Skin epidermis (tissue), 12 donors: ENCODE results near the gene PLB1.

Experiments
- H3K27ac ChIP-seq, 21 experiments: fragments of 200-600 bp; sonication (generic) in 11 of 21; one replicate each; pipeline ENCODE4 v1.5.0; 2020; ENCODE audit warnings: mild to moderate bottlenecking in 3 of 21, inconsistent platforms in 2 of 21, moderate library complexity in 2 of 21
- H3K4me3 ChIP-seq, 7 experiments: fragments of 200-600 bp; sonication (generic) in 2 of 7; one replicate each; pipeline ENCODE4 v1.5.0; 2020; ENCODE audit warnings: inconsistent platforms in 2 of 7, mild to moderate bottlenecking in 2 of 7, moderate library complexity in 1 of 7

The PLB1 gene

DNA sequence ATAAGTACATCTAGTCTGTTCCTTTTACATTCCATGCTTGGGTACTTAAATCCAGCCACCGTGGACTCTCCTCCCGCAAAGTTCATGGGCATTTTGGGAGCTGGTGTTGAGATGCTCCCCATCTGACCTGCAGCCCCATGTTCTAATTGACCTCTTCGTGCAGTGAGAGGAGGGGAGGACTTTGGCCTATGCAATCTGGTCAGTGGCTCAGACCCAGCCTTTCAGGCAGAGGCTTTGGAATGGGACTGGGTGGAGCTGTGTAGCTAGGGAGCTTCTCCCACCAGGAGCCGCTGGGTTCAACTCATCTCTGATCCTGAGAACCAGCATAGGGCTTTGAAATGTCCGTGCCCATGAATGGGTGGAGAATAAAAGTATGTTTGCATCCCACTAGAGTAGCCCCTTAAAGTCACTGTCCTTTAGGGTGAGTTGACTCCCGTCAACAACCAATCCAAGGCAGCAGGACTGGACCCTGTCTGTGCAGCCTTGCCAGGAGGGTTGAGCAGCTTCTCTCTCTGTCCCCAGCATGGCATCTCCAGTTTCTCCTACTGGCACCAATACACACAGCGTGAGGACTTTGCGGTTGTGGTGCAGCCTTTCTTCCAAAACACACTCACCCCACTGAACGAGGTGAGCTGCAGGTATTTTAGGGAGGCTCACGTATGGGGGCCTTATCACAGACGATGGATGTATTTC, 135.8 kb downstream of the PLB1 start:
- Histone ChIP-seq H3K4me3 (no peak overlapping the region), H3K27ac (no peak overlapping the region)

DNA sequence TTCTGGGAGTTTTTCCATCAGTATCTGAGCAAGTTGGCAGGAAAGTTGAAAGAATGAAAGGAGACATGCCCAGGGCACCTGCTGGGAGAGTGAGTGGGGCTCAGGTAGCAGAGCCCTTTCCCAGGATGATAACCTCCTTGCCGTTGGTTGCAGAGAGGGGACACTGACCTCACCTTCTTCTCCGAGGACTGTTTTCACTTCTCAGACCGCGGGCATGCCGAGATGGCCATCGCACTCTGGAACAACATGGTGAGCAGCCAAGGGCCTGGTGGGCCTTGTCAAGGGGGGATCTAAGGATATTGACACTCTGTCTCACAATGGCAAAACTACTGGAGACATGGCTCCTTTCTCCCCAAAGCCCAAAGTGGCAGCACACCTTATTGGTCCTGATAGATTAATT, 136.9 kb downstream of the PLB1 start:
- no peak overlapping the region for H3K27ac ChIP-seq
- H3K4me3 ChIP-seq, result no peak overlapping the region

DNA sequence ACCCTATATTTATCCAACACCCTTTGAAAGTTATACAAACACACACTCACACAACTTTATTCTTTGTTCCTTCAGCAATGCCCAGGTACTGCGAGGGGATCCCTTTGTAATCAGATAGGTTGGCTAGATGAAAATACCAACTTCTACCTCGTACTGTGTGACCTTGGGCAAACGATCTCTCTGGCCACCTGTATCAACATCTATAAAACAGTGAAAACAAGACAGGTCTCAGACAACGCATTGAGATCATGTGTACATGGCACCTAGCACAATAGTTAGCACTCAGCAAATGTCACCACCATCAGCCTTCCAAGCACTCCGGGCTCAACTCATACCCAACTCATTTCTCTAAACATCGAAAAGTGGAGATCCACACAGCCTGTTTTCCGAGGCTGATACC, 137.3 kb downstream of the PLB1 start:
- Histone ChIP-seq H3K4me3 (no peak overlapping the region), H3K27ac (no peak overlapping the region)

DNA sequence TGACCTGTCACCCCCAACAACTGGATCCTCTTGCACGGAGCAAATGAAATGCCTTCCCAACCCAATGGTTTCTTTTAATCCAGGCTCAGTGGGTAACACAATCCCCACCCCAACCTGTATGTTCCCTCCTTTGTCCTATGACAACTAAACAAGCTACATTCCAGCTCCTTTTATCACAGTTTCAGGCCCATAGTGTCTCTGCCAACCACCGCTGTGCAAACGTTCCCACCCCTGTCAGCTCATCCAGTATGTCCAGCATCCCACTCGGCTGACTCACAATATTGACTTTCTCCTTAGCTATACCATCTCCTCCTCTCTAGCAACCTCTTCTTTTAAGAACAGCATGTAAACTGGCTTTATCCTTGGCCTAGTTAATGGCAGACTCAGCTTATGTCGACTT, 137.9 kb downstream of the PLB1 start:
- H3K4me3 ChIP-seq, result no peak overlapping the region
- H3K27ac ChIP-seq, result peak overlapping the region in 2 of 21 experiments; percentile 17 to 72

DNA sequence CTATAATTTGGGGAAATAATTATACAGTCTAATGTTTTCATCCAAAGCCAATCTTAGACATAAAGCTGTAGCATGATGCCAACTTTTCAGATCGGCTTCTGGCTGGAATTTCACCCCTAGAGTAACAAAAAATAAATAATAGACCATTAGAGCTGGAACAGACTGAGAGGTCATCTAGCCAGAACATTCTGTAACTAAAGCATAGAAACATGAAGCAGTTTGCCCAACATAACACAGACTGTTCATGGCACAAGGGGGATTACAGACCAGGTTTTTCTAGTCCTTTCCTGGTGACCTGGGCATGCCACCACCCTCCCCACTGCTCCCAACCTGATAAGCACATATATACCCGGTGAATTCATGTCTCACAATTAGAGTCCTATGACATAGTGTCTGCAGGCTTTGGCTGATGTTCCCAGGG, 139.3 kb downstream of the PLB1 start:
- no peak overlapping the region for H3K4me3 ChIP-seq
- H3K27ac ChIP-seq, result peak overlapping the region in 3 of 21 experiments; percentile 1 to 54 (median 26)

DNA sequence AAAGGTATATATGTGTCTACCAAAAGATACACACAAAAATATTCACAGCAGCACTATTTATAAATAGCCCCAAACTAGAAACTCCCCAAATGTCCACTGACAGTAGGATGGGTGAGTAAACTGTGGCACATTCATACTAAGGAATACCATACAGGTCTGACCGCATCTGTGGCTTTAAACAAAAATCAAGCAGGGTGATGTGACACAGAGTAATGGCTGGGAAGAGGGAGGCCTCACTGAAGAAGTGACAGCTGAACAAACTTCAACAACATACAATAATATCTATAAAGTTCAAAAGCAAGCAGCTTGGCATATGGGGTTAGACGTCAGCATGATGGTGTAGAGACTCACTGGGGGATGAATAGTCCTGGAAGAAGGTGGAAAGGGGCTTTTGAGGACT, 140.6 kb downstream of the PLB1 start:
- H3K4me3 ChIP-seq, result no peak overlapping the region
- H3K27ac ChIP-seq, result peak overlapping the region in 1 of 21 experiments; percentile 23

DNA sequence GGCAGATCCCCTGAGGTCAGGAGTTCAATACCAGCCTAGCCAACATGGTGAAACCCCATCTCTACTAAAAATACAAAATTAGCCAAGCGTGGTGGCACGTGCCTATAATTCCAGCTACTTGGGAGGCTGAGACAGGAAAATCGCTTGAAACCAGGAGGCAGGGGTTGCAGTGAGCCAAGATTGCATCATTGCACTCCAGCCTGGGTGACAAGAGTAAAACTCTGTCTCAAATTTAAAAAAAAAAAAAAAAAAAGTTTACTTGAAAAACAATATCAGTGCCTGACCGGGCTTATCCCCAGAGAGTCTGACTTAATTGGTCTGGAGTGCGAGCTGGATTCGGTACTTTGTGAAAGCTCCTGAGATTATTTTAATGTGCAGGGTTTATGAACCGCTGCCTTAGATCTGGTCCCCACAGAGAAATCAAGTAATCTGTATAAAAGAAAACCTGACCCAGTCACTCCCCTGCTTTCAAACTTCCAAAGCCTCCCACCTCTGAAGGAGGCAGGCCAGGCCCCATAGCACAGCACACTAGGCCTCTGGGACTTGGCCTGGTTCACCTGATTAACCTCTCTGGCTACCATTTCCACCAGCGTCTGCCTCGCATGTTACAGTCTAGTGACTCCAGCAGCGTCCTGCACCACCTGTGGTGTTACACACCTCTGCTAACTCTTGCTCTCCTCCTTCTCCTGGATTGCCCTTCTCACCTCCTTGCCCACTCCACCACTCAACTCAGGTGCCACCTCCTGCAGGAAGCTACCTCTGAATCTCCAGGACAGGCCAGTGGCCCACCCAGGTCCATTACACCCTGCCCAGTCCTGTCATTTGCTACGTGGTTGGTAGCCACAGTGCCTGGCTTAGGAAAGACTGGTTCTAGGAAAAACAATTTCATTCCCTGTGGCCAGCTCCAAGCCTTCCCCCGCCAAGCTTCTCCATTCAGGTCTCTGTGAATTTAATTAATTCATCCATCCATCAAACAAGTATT, 141.5 kb downstream of the PLB1 start:
- H3K4me3 ChIP-seq, result no peak overlapping the region
- H3K27ac ChIP-seq, result peak overlapping the region in 1 of 21 experiments; percentile 23

DNA sequence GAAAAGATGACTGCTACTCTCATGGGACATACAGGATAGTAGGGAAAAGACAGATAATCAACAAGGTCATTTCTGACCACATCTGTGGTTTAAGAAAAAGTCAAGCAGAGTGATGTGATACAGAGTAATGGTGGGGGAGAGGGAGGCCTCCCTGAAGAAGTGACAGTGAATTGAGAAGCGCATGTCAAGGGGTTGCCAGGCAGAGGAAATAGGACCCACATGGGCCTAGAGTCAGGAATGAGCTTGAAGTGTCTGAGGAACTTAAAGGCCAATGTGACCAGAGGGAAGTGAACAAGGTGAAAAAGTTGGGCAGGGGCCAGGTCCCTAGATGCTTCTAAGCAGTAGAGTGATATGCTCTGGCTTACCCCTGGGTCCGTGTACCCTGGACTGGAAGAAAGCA, 142.2 kb downstream of the PLB1 start:
- Histone ChIP-seq H3K27ac (no peak overlapping the region), H3K4me3 (no peak overlapping the region)

DNA sequence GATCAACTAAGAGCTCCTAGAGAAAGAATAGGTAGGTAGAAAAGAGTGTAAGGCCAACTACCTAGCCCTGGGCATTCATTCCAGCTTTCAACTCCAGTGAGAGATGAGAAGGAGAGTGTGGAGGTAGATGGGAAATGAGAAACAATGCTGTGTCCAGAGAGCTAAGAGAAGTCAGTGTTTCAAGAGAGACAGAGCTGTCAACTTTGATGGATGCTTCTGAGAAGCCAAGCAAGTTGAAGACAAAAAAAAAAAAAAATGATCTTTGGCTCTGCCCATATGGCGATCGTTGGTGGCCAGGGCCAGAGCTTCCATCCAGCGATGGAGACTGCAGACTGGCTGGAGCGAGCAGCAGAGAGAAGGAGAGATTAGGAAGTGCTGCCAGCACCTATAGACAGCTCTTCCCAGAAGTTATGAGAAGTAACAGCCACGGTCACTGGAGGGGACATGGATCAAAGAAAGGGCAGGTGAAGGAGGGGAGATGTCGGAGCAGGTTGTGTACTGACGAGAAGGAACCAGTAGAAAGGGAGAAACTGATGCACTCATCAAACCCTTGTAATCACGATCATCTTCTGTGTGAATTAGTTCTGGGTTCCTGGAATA, 143.3 kb downstream of the PLB1 start:
- no peak overlapping the region for H3K4me3 ChIP-seq
- no peak overlapping the region for H3K27ac ChIP-seq

DNA sequence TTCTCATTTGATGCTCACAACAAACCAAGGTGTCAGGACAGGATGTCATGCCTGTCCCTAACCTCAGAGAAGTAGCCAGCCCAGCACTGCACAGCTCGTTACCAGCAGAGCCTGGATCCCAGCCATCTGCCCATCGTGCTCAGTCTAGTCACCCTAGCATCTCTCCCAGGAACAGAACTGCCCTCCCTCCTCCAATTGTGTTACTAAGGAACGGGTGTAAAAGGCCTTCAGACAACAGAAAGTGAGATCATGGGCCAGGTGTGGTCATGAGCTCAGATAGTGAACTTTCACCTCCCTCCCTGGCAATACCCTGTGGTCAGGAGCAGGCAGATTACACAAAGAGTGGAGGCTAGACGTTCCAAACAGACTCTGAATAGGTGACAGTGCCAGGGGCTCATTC, 144.0 kb downstream of the PLB1 start:
- no peak overlapping the region for H3K27ac ChIP-seq
- no peak overlapping the region for H3K4me3 ChIP-seq

DNA sequence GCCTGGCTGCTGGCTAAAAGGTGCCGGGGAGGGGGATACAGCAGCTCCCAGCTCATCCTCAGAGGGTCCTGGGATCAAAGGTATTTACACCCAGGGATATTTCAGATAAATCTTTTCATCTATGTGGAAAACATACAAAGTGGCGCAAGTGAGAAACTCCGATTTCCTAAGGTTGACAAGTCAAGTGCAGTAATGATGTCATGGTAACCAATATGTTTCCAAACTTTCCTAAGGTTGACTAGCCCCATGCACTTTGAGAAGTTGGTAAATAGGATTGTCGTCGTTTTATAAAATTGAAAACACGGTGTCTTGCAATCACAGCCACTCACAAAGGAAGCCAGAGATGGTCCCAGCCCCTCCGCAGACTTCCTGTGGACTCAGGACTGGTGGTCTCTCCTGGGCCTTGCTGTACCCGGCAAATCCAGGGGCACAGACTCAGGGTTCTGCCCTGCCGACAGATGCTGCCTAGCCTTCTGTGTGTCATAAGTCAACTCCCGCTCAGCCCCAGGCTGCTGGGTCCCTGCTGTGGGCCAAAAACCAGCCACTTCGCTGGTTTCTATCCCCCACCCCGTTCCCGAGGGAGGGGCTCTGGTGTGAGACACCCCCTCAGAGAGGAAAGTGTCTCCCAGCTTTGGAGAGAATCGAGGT, 144.5 kb downstream of the PLB1 start:
- no peak overlapping the region for H3K27ac ChIP-seq
- H3K4me3 ChIP-seq, result no peak overlapping the region

DNA sequence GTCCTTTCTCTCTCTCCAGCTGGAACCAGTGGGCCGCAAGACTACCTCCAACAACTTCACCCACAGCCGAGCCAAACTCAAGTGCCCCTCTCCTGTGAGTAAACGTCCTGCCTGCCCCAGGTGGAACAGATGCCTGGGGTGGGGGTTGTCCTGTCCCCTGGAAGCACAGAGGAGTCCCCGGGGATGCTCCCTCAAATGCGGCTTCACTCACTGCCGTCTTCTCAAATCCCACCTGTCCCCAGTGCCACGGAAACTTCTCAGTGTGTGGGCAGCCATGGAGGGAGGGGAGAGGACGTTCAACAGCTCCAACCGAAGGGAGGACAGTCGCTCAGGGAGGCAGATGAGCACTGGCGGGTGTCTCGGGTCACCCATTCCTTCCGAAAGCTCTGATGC, 145.0 kb downstream of the PLB1 start:
- Histone ChIP-seq H3K4me3 (no peak overlapping the region), H3K27ac (no peak overlapping the region)

DNA sequence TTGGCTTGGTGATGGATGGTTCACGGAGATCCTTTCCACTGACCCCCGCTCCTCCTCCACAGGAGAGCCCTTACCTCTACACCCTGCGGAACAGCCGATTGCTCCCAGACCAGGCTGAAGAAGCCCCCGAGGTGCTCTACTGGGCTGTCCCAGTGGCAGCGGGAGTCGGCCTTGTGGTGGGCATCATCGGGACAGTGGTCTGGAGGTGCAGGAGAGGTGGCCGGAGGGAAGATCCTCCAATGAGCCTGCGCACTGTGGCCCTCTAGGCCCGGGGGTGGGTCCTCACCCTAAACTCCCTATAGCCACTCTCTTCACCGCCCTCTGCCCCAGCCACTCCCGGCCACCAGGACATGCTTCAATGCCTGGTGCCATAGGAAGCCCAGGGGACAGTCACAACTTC, 146.9 kb downstream of the PLB1 start:
- Histone ChIP-seq H3K4me3 (no peak overlapping the region), H3K27ac (peak overlapping the region in 1 of 21 experiments; percentile 11)

DNA sequence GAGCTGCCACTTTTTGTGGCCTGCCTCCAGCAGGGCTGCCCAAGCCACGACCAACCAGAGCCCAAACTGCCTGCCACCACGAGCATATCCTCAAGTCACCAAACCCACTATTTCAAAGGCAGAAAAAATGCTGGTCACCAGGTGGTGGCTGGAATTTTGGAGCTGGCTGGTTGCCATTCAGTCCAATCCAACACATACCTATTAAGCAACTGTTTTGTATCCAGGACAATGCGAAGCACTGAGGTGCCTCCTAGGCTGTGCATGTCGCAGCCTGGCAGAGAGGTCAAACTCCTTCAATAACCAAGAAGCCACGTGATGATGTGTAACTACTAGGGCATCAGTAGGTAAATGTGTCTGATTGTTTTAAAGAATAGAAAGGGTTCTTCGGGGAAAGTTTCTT, 147.5 kb downstream of the PLB1 start:
- H3K4me3 ChIP-seq, result no peak overlapping the region
- H3K27ac ChIP-seq, result peak overlapping the region in 2 of 21 experiments; percentile 11 to 44

DNA sequence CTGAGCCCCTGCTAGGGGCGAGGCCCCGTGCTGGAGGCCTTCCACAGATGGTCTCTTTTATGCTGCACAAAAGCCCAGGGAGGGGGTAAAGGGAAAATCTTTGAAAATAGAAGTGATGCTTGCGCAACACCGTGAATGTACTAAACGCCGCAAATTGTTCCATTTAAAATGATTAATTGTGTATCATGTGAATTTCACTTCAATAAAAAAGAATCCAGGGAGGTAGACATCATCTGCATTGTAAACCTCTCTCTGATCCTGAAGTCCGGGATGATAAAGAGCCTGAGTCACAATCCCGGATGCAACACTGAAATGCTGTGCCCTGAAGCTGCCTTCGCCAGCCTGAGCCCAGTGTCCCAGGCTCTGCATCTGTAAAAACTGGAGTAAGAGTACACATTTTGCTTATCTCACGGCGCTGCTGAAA, 148.1 kb downstream of the PLB1 start:
- Histone ChIP-seq H3K4me3 (no peak overlapping the region), H3K27ac (peak overlapping the region in 5 of 21 experiments; percentile 6 to 44 (median 11))

DNA sequence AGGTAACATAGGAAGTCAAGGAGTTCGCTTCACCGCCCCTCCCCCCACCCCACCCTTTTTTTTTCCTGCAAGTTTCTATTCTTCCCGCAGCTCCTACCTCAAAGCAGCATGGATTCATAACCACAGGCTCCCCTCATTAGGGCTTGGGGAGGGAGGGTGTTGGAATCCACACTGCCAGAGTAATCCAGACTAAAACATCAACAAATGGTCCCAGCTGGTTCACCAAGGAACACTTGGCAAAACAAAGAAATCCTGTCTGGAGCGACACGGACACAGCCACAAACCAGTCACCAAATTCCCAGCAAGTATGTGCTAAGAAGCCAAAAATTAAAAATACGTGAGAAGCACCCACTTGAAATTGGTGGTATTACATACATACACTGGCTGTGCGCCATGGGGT, 148.9 kb downstream of the PLB1 start:
- peak overlapping the region in 3 of 21 experiments; percentile 11 to 33 (median 11) for H3K27ac ChIP-seq
- no peak overlapping the region for H3K4me3 ChIP-seq

DNA sequence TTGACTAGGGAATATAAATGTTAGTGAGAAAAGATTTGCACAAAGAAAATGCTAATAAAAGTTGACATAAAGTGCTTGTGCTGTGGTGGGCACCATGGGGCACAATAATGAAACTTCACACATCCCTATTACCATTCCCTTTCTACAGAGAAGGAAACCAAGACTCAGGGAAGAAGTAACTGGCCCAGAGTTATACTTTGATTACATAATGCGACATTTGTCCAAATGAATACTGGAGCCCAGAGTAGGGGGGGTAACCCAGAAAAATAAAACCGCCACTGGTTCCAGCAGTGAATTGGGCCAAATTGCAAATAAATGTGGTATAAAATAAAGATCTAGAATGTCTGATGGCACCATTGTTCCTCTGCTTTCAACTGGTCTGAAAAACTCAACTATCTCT, 149.7 kb downstream of the PLB1 start:
- Histone ChIP-seq H3K27ac (peak overlapping the region in 1 of 21 experiments; percentile 33), H3K4me3 (no peak overlapping the region)

DNA sequence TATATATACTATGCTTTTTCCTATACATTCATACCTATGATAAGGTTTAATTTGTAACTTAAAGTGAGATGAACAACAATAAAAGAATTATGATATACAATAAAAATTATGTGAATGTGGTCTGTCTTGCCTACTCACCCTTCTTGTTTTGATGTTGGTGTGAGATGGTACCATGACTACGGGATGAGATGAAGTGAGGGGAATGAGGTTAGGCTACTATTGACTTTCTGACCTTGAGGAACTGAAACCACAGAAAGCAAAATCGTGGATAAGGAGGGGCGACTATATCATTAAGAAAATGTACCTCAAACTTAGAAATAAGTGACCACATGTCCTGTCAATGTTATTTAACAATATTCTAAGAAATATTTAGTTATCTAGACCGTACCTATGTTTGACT, 151.8 kb downstream of the PLB1 start:
- Histone ChIP-seq H3K27ac (peak overlapping the region in 2 of 21 experiments; percentile 20 to 66), H3K4me3 (no peak overlapping the region)

DNA sequence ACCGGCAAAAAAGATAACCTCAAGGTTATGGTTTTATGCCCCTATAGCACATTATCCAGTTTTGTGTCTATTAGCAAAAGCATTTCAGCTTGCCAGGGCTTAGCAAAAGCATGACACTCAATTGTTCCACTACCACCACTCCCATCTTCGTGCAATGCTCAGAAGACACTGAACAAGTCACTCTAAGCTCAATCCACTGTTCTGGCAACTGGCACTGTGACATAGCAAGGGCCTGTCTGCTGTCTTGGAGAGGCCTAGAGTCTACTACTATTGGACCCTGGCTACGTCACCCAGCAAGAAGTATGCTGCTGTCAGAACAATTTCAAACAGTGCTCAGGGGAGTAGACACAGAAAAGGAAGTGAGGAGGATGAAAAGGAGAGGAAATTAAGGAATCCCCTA, 152.3 kb downstream of the PLB1 start:
- Histone ChIP-seq H3K27ac (peak overlapping the region in 7 of 21 experiments; percentile 34 to 84 (median 50)), H3K4me3 (no peak overlapping the region)
